OCI-M2 (cell line): ENCODE measurements around the gene CDKL1.

ENCODE experiments used
- DNase-seq: peaks from one replicate; lab custom pipeline; 2025; ENCODE audit not compliant: unreplicated experiment; lab: John Stamatoyannopoulos, UW

CDKL1 gene

GRCh38 chr14:50396631-50397389 is at the start of gene CDKL1:
Gene CDKL1, minus strand, starts transcription at chr14:50396881. Its CDS starts 1,013 bp downstream, at chr14:50395868.
- DNase-seq, result no peak

- no peak for DNase-seq
These were observed 37.8 kb upstream of the CDKL1 start for GRCh38 chr14:50434528-50434927.

- no peak for DNase-seq
These were observed 35.5 kb upstream of the CDKL1 start for GRCh38 chr14:50432131-50432530.

- DNase-seq, result no peak
These were observed 29.1 kb upstream of the CDKL1 start for GRCh38 chr14:50425816-50426215.

GRCh38 chr14:50425105-50425504 is 28.4 kb upstream of the CDKL1 start:
- no peak for DNase-seq

GRCh38 chr14:50423529-50423928 is 26.8 kb upstream of the CDKL1 start:
- no peak for DNase-seq

GRCh38 chr14:50421499-50421898 is 24.8 kb upstream of the CDKL1 start:
- no peak for DNase-seq

GRCh38 chr14:50417853-50418252 is 21.2 kb upstream of the CDKL1 start:
- DNase-seq, result no peak

- no peak for DNase-seq
These were observed 14.2 kb upstream of the CDKL1 start for GRCh38 chr14:50410921-50411320.

GRCh38 chr14:50410071-50410470 is 13.4 kb upstream of the CDKL1 start:
- no peak for DNase-seq

GRCh38 chr14:50407111-50407812 is 10.6 kb upstream of the CDKL1 start:
- no peak for DNase-seq

- DNase-seq, result no peak
These were observed 6.7 kb upstream of the CDKL1 start for GRCh38 chr14:50403419-50403818.

- no peak for DNase-seq
These were observed 6.3 kb upstream of the CDKL1 start for GRCh38 chr14:50402965-50403364.

- DNase-seq, result no peak
These were observed 3.8 kb upstream of the CDKL1 start for GRCh38 chr14:50400461-50400860.

- no peak for DNase-seq
These were observed 2.8 kb upstream of the CDKL1 start for GRCh38 chr14:50399251-50400032.

- DNase-seq, result no peak
These were observed 1.5 kb upstream of the CDKL1 start for GRCh38 chr14:50398189-50398580.

GRCh38 chr14:50397390-50398188 is 908 bp upstream of the CDKL1 start:
- no peak for DNase-seq

GRCh38 chr14:50395448-50395847 is 1.2 kb downstream of the CDKL1 start:
- no peak for DNase-seq

GRCh38 chr14:50394713-50395112 is 2.0 kb downstream of the CDKL1 start:
- DNase-seq, result no peak

- DNase-seq, result no peak
These were observed 6.8 kb downstream of the CDKL1 start for GRCh38 chr14:50389668-50390441.
